GM21381 (cell line): Measurements from ENCODE around the gene KCNN3.
"Not testable (repeated sequence)": the region's sequence is repeated elsewhere in the genome, so short reads cannot be mapped to it uniquely, and the experiment has no call there.

Source experiments
- ATAC-seq: cut with Tn5 transposase; IDR thresholded peaks from one replicate; pipeline ENCODE4 v1.9.1; 2021; ENCODE audit warnings: mild to moderate bottlenecking, moderate library complexity; ENCODE audit not compliant: unreplicated experiment

KCNN3 gene

DNA sequence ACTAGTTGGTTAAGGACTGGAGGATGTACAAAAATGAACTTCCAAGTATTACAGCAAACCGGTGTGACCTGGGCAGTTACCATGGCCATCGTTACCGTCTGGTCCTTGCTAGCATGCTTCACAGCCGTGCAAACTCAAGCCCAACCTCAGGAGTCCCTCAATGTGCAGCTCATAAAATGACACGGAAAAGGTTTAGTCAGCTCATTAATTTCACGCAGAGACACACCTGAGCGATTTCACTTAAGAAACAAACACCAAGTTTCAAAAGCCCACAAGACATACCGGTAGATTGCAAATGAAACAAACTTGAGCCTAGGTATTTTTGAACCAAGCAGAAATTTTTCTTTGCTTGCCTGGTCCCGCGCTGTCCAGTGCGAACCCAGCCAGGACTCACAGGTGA, 157.1 kb downstream of the KCNN3 start:
- no peak for ATAC-seq

DNA sequence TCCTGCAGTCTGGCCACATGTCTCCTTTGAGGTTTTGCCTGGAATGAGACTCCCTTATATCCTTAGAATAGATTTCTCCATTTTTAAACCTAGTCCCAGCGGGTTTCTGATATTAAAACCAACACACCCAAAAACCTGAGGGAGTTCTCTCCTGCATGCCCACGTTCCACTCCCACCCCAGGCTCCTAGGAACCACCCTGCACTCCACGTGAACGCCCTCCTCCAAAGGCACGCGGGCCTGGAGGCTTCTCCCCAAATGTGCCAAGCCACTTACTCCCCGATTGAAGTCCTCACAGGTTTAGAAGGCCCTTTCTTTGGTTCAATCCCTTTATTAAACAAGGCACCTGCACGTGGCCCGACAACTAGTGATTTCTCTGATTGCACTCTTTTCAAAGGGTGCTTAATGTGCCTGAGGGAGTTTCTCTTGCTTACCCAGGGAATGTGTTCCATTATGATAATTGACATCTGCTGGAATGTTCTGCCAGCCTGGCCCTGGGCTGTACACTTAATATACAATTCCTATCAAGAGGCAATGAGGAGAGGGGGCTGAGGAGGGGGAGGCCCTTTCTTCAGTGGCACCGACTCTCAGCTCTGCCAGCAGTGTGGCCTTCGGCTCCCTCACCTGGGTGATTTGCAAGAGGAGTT, 157.8 kb downstream of the KCNN3 start:
- ATAC-seq: no peak

DNA sequence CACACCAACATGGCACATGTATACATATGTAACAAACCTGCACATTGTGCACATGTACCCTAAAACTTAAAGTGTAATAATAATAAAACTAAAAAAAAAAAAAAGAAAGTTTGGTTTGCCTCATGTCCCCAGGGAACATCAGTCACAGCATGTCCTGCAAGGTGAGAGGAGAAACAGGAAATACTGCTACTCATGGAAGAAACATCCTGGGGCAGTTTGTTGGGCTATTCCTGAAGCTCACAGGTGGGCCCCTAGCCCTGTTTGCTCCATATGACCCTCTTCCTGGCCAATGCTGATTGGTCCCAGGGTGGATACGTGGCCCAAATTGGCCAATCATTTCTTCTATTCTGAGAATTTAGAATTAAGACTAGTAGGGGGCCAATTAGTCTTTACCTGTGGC, 158.7 kb downstream of the KCNN3 start:
- ATAC-seq: no peak

DNA sequence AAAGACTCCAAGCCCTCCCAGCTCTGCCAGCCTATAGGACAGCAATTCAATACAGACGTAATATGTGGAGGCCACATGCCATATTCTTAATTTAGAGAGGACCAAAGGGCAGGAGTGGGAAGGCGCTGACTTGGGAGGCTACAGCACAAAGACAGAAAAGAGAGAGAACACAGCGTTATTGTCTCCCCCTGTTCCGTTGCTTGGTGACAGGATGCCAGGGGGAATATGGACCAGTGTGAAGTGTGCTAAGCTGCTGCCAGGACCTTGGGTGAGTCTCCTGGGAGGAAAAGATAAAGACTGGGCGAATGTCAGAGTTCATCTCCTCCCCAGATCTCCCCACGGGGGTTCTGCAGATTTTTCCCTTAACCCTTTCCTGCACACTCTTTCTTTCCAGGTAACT, 160.0 kb downstream of the KCNN3 start:
- no peak for ATAC-seq

DNA sequence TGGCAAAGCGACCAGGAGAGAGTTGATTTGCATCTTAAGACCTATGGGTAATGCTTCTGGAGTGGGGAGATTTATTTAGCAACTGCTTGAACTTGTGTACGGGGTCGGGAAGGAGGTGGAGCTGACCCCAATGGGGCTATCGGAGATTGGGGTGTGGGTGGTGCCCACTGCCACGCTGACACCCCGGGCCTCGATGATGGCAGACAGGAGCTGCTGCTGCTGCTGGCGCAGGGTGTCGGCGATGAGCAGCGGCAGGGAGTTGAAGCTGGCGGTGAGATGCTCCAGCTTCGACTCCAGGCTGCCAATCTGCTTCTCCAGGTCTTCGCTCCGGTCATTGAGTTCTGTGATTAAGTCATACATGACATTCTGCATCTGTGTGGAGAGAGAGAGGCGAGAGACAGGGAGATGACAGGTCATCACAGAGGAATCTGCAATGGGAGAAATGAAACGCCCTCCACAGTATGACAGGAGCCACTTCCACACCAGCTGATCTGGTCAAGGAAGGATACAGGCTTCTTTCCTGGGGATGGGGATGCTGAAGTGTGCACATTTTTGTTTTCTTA, 162.1 kb downstream of the KCNN3 start:
- ATAC-seq: no peak

DNA sequence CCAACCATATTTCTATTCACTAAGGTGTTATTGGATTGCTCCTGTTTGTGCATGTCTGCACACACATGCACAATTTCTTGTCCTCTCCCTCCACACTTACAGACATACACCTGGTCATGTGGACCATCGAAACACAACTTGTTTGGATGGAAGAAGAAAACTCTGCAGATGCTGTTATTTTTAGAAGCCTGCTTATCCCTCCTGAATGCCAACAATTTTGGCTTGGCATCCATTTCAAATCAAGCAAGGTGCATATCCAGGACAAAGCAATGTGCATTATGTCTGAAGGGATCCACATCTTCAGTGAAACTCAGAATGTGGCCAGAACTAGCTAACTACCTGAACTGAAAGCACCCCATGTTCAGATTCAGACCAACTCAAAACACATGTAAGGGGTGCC, 163.2 kb downstream of the KCNN3 start:
- no peak for ATAC-seq

DNA sequence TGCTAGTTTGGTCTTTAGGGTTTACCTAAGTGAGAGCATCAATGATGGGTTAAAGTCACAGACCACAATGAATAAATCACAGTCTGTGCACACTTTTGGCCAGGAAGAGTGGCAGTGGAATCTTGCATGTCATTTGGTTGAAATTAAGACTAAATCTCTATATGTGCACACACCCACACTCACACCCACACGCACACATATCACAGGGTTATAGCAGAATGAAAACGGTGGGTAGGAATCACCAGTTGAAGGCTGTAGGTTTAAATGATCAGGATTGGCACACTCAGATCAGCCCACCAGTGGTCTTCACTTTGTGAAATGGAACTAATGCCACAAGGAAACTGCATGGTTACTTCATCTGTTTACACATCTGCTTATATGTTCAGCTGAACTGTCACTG, 164.5 kb downstream of the KCNN3 start:
- ATAC-seq: no peak

DNA sequence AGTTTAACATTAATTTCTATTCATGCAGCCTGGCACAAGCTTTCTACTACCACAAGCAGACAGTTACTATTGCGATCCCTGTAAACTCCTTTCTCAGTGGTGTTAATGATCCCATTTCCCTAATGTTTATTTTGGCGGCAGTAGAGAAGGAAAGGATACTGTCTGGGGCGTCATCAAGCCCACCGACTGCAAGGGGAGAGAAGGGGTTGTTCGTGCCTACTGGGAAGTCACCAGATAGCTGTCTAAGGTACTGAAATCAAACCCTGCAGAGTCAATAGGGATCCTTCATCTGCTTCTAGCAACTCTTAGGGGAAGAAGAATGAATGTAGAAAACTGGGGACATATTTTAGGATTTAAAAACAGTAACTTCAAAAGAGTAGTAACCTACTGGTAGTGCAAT, 166.9 kb downstream of the KCNN3 start:
- ATAC-seq: no peak

DNA sequence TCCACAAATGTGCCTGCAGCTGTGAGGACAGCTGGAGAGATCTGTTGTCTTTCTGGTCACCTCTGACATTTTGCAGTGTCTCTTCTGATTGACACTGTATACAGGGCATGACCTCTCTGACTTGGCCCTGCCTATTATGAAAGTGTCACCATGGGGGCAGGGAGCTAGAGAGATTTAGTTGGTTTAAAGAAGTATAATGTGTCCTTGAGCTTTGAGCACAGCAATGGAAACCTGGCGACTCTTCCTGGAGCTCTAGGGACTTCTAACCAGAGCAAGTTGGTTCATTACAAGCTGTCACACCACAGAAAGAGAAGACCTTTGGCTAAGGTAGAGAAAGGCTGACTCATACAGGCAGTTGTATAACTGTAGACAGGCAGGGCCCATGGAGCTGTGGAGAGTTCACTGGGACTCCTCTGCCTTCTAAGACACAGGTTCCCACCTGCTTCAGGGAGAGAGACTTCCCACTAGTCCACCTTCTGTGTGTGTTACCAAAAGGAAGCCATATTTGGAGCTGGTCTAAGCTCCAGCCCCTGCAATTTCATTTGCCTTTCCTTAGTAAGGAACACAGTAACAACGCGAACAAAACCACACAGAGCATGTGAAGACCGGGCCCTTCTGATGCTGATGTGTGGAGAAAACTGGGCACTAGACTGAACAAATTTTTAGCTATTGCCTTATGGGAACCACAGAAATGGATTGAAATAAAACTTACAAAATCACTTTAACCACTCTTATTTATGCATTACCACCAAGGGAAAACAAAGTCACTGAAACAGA, 171.6 kb downstream of the KCNN3 start:
- no peak for ATAC-seq

DNA sequence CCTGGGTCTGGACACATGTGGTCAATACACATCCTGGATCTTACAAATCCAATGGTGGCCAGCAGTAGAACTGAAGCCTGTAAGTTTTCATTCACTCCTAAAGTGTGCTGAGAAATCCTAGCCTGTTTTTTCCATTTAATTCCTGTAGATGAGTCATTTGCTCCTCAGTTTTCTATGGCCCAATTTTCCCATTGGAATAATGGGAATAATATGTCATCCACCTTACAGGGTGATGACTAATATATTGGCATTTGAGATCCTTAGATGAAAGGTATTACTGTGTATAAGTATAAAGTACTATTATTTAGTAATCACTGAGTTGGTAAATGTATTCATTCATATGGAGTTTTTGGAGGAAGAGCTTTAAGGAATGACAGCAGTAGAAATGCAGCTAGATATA, 172.4 kb downstream of the KCNN3 start:
- no peak for ATAC-seq

DNA sequence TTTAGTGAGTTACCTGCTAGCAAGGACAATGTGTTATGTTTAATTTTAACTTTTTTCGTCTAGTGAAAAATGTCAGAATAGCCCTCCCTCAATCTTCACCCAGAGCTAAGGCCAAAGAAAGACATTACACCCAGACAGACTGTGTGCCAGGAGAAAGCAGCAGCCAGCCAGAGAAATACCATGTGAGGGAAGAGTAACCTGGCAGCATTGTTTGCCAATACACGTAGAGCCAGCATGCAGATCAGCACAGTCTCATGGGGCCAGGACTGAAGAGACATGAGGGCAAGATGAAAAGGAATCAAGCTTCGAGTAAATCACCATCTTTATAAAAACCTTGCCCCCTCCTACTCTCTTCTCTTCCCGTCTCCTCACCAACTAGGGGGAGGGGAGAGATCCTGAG, 173.6 kb downstream of the KCNN3 start:
- no peak for ATAC-seq

DNA sequence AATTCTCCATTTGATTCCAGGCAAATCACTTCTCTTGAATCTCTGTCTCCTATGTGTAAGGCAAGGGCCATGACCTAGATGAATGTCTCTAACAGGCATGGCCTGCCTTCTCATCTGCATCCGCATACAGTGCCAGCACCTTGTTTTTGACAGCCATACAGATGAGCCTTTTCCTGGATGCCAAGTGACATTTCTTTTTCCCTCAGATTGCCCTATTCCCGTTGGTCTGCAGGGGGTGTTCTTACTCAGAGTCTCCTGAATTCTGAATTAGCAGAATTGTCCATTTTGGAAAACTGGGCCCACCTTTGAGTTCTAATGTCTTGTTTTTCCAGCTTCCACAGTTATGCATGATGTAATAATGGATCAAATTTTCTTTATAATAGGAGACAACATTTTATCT, 174.1 kb downstream of the KCNN3 start:
- ATAC-seq: no peak

DNA sequence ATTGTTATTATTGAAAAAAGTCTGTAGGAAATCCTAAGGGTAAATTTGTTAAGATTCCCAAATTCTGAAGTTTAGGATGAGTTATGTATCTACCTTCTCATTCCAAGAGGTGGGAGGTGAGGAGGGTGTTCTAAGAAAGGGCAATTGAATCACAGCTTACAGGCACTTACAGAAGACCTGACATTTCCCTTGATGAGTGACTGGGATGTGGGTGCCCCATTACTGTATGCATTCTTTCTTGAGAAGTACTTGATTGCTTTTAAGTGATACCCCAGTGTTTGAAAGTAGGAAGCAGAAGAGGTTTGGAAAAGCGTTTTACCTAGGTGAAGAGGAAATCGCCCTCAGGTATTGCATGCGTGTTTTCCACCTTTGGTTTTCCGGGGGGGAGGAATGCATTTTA, 175.1 kb downstream of the KCNN3 start:
- ATAC-seq: no peak

DNA sequence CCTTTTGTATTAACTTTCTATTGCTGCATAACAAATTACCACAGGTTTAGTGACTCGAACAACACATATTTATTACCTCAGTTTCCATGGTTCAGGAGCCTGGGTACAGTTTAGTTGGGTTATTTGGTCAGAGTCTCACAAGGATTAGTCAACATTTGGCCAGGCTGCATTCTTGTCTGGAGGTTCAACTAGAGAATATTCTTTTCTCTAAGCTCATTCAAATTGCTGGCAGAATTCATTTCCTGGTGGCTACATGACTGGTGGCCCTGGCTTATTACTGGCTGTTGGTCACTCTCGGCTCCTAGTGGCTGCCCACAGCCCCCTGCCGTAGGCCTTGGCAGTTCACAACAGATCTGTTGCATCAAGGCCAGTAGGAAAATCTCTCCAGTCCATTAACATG, 181.0 kb downstream of the KCNN3 start:
- ATAC-seq: no peak

DNA sequence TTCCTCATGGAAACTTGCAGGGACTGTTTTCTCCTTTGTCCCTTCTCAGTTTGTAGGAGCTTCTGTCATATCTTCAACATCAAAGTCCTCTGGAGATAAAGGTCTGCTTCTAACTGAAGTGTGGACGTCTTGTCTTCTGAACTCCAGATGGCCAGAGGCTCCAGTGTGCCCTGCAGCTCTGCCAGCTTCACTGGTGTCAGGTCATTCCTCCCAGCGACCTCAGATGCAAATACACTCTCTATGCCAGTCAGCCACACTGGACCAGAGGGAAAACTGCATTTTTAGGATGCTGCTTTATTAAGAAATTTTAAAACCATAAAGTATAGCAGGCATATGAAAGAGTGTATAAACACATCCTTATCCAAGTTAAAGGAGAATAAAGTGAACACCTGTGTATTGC, 183.6 kb downstream of the KCNN3 start:
- ATAC-seq: no peak

DNA sequence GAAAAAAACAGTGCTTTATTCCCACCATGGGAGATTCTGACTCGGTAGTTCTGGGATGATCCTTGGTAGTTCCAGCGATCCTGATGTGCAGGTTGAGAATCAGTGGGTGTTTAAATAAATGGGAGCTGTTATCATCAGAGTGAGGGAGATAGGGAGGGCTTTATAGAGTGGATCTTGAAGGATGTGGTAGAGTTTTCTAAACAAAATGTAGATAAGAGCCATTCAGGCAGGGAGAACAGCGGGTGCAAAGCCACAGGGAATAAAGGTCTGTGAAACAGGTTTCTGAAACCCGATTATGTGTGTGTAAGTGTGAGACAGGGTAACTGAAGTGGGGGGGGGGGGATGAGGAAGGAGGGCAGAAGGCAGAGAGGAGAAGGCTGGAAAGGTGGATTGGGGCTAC, 186.3 kb downstream of the KCNN3 start:
- ATAC-seq: no peak

DNA sequence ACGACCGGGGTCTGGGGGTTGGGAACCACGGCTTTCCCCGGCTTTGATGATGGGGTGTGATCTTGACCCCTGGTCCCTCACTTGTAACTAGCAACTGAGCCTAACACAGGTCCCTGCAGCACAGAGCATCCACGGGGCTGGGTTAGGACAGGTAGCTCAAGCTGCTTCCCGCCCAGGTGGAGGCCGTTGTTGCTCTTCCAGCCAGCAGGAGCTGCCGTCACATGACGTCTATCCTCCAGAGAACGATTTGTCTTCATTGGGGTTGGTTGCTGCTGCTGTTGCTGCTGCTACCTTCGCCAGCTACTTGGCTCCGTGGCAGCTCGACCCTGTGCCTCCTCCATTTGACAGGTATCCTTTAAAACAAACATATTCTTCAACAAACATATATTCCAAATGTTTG, 187.8 kb downstream of the KCNN3 start:
- ATAC-seq: no peak

DNA sequence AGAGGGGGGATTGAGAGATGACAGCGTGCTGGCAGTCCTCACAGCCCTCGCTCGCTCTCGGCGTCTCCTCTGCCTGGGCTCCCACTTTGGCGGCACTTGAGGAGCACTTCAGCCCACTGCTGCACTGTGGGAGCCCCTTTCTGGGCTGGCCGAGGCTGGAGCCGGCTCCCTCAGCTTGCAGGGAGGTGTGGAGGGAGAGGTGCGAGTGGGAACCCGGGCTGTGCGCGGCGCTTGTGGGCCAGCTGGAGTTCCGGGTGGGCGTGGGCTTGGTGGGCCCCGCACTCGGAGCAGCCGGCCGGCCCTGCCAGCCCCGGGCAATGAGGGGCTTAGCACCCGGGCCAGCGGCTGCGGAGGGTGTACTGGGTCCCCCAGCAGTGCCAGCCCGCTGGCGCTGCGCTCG, 192.2 kb downstream of the KCNN3 start:
- not testable (repeated sequence) for ATAC-seq

DNA sequence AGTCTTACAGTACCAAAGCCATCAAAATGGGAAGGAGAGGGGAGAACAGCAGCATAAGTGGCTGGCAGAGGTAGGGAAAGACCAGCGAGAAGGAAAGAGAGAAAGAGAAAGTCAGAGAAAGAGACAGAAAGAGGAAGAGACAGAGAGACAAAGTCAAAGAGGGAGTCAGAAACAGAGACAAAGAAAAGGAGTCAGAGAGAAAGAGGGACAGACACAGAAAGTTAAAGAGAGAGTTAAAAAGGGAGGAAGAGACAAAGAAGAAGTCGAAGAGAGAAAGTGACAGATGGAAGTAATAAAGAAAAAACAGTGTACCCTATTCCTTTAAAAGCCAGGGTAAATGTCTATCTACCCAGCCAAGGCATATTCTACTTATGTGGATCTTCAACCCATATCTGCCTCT, 193.2 kb downstream of the KCNN3 start:
- ATAC-seq: not testable (repeated sequence)

DNA sequence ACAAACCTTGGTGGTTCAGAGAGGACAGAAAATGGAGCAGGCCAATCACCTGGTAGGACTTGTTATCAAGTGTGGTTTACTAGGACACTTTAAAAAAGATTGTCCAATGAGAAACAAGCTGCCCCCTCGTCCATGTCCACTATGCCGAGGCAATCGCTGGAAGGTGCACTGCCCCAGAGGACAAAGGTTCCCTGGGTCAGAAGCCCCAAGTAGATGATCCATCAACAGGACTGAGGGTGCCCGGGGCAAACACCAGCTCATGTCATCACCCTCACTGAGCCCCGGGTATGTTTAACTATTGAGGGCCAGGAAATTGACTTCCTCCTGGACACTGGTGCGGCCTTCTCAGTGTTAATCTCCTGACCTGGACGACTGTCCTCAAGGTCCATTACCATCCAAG, 195.6 kb downstream of the KCNN3 start:
- ATAC-seq: not testable (repeated sequence)

DNA sequence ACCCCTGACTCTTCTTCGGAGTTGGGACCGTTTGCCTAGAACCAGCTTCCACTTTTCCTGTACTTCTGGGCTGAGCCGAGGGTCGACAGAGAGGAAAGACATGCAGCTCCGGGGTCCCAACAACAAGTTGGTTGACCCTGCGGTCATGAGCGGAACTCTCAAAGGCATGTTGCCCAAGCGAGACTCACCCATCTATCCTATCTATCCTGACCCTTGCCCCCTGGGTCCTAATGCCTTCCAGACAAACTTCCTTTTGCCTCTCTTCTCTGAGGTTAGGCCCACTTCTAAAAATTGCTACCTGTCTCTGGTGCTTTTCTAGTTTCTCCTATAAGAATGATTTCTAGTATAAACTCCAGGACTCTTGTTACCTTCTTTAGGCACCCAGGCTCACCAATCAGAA, 197.8 kb downstream of the KCNN3 start:
- ATAC-seq: not testable (repeated sequence)

DNA sequence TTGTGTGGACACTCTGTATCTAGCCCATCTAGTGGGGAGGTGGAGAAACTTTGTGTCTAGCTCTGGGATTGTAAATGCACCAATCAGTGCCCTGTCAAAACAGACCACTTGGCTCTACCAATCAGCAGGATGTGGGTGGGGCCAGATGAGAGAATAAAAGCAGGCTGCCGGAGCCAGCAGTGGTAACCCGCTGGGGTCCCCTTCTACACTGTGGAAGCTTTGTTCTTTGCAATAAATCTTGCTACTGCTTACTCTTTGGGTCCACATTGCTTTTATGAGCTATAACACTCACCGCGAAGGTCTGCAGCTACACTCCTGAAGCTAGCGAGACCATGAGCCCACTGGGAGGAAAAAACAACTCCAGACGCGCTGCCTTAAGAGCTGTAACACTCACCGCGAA, 198.7 kb downstream of the KCNN3 start:
- not testable (repeated sequence) for ATAC-seq
